Heart right ventricle (tissue), 16 donors: ENCODE data around the gene BATF3. TPM values are rescaled to one million over a fixed set of nuclear protein-coding genes. Genes with fewer than 3 reads are reported as not detected.

Experiments
- ATAC-seq, 8 donors: fragments of 200-7000 bp; cut with Tn5 transposase; one replicate each; pipeline ENCODE4 v1.9.1; 2020; ENCODE audit warnings: mild to moderate bottlenecking in 8 of 8, moderate library complexity in 8 of 8, moderate number of reproducible peaks in 1 of 8
- DNase-seq, 2 donors: peaks; one replicate each; pipeline ENCODE4 v3.0.0-alpha.2; 2020
- H3K27ac ChIP-seq, 10 donors: fragments of 200-600 bp; sonication (generic) in 2 of 10; one replicate each; pipeline versions ENCODE4 v1.5.0 to v1.8.0; 2020 to 2022; ENCODE audit warnings: mild to moderate bottlenecking in 3 of 10
- H3K27me3 ChIP-seq, 7 donors: fragments of 200-600 bp; one replicate each; pipeline ENCODE4 v1.8.0; 2021 to 2022; ENCODE audit warnings: mild to moderate bottlenecking in 2 of 7
- H3K36me3 ChIP-seq, 9 donors: fragments of 200-600 bp; sonication (generic) in 1 of 9; one replicate each; pipeline versions ENCODE4 v1.5.0 to v1.8.0; 2020 to 2022; ENCODE audit warnings: mild to moderate bottlenecking in 2 of 9
- H3K4me1 ChIP-seq, 9 donors: fragments of 200-600 bp; sonication (generic) in 1 of 9; one replicate each; pipeline versions ENCODE4 v1.5.0 to v1.8.0; 2020 to 2022; ENCODE audit warnings: mild to moderate bottlenecking in 4 of 9
- H3K4me3 ChIP-seq, 10 donors: fragments of 200-600 bp; sonication (generic) in 2 of 10; one replicate each; pipeline versions ENCODE4 v1.5.0 to v1.8.0; 2020 to 2022; ENCODE audit warnings: mild to moderate bottlenecking in 7 of 10, moderate library complexity in 2 of 10
- H3K9me3 ChIP-seq, 11 donors: fragments of 200-600 bp in 10 of 11; sonication (generic) in 2 of 11; one replicate each; pipeline versions ENCODE4 v1.5.0 to v1.8.0; 2013 to 2022; ENCODE audit warnings: mild to moderate bottlenecking in 2 of 11, control low read depth in 1 of 11, moderate library complexity in 1 of 11
- CTCF ChIP-seq, 9 donors: fragments of 200-600 bp; sonication (generic) in 2 of 9; IDR thresholded peaks; one replicate each; pipeline versions ENCODE4 v1.5.0 to v1.8.0; 2021 to 2022; ENCODE audit warnings: antibody characterized with exemption in 9 of 9, mild to moderate bottlenecking in 5 of 9, moderate library complexity in 1 of 9
- WGBS, 2 donors: extraction: QIAGEN DNeasy Blood & Tissue Kit; methylation state at CpG; one replicate each; pipeline ENCODE4 v1.1.7; 2013; ENCODE audit warnings: inconsistent platforms in 1 of 2; 5-methylcytosine and 5-hydroxymethylcytosine counted together
- intact Hi-C, 10 donors: fragments of 100-400 bp; cut with DNase I; formaldehyde crosslinking; loops; one replicate each; pipeline versions ENCODE4 v1.11.1 to v1.14.2; 2022
- polyA plus RNA-seq, 2 donors: library from polyadenylated mRNA; stranded (reverse); fragments of 200-250 nt; gene quantifications; one replicate each; pipeline ENCODE4 v1.2.3, GENCODE V29; 2013
- total RNA-seq, 10 donors: library from RNA; stranded (reverse); fragmentation: NEBNext Ultra II Directional in 3 of 10; extraction: Animal tissue kit (Norgen Biotek cat#: 25700) in 3 of 10; gene quantifications; one replicate each; pipeline versions ENCODE4 v1.2.1 to v1.2.4, GENCODE V29; 2021 to 2023
- donor health status: Arrhythmogenic right ventricular cardiomyopathy.
- donor health status: ischemic (EF 13 %, LVEDD 7.1; RV severe dilation, severe dysfunction).
- donor health status: healthy with polysubstance abuse.
- donor health status: DM: no; HTN: yes; CAD: no.
- donor health status: DM: no; HTN: no; CAD: no.
- donor health status: ischemic (EF 25% LVEDD 6.9; RV normal size, moderate dysfunction).
- donor health status: ischemic (EF 25% LVEDD 5.7; RV mildly dilated, moderate dysfunction).
- donor health status: healthy.
- donor health status: DM: yes; HTN: yes; CAD: no.
- donor health status: Ischemic cardiomyopathy.
- donor health status: ischemic (EF 35%, LVEDD 5.7; RV mildly dilated, moderate dysfunction).
- donor health status: nonischemic (EF 11% LVEDD 7.7; RV severe dilation, severe dysfunction).
- donor health status: DM: yes; HTN: yes; CAD: no.
- donor health status: PGD.
- donor health status: ischemic (EF 29% LVEDD 5.4; RV normal size, mild dysfunction).
- donor health status: nonischemic (EF 23%, LVEDD 6.1; RV moderate dilation, normal function).

BATF3 gene
- total and polyA plus RNA-seq, 12 donors: 0.28 to 7.0 (median 1.1) TPM

- peaks cover 0 to 23% (median 8%) of the 10 kb centered on the region in 9 donors for H3K4me1 ChIP-seq
- no peak for DNase-seq
- no peak overlapping the region for H3K27ac ChIP-seq
- TF ChIP-seq CTCF (IDR thresholded peaks at IDR 0.05): no peak
- ATAC-seq: peak in 1 of 8 donors; percentile 12
- H3K36me3 ChIP-seq: no peaks in the 10 kb centered on the region
- intact Hi-C loops: loop anchor here in 1 of 10 donors (5.0 kb wide), 1 partner anchor 421 kb away; no protein-coding TSS in a partner anchor
- WGBS, 2 donors: 89 to 92% methylated on average over 19 of the region's 19 CpGs
- H3K4me3 ChIP-seq: no peak overlapping the region
- no peaks in the 10 kb centered on the region for H3K9me3 ChIP-seq
- no peaks in the 10 kb centered on the region for H3K27me3 ChIP-seq
Measured at GRCh38 chr1:212646588-212646987, 53.1 kb downstream of the BATF3 start.

GRCh38 chr1:212645546-212646543, 53.8 kb downstream of the BATF3 start:
- no peak for DNase-seq
- H3K4me1 ChIP-seq: peaks cover 0 to 18% (median 8%) of the 10 kb centered on the region in 9 donors
- 85 to 88% methylated on average over 13 of the region's 13 CpGs for WGBS, 2 donors
- no peaks in the 10 kb centered on the region for H3K27me3 ChIP-seq
- ATAC-seq: no peak
- no peak overlapping the region for H3K4me3 ChIP-seq
- H3K36me3 ChIP-seq: no peaks in the 10 kb centered on the region
- H3K9me3 ChIP-seq: peaks cover 0 to 3% (median 0%) of the 10 kb centered on the region in 11 donors
- no peak overlapping the region for H3K27ac ChIP-seq
- TF ChIP-seq CTCF (IDR thresholded peaks at IDR 0.05): no peak
- intact Hi-C loops: loop anchor here in 1 of 10 donors (5.0 kb wide), 1 partner anchor 421 kb away; no protein-coding TSS in a partner anchor

- no peaks in the 10 kb centered on the region for H3K27me3 ChIP-seq
- no peaks in the 10 kb centered on the region for H3K36me3 ChIP-seq
- peaks cover 0 to 9% (median 0%) of the 10 kb centered on the region in 11 donors for H3K9me3 ChIP-seq
- no peak for DNase-seq
- no peak overlapping the region for H3K27ac ChIP-seq
- peaks cover 0 to 18% (median 8%) of the 10 kb centered on the region in 9 donors for H3K4me1 ChIP-seq
- WGBS, 2 donors: 92% methylated on average over 6 of the region's 6 CpGs
- no peak for TF ChIP-seq CTCF (IDR thresholded peaks at IDR 0.05)
- H3K4me3 ChIP-seq: no peak overlapping the region
- peak in 1 of 8 donors; percentile 11 for ATAC-seq
- intact Hi-C loops: loop anchor here in 1 of 10 donors (5.0 kb wide), 1 partner anchor 422 kb away; no protein-coding TSS in a partner anchor
Measured at GRCh38 chr1:212644866-212645545, 54.6 kb downstream of the BATF3 start.

GRCh38 chr1:212643877-212644276, 55.8 kb downstream of the BATF3 start:
- Histone ChIP-seq H3K27ac (peak overlapping the region in 2 of 10 donors; percentile 24 to 31), H3K36me3 (no peaks in the 10 kb centered on the region), H3K9me3 (peaks cover 0 to 11% (median 0%) of the 10 kb centered on the region in 11 donors), H3K4me1 (peaks cover 0 to 27% (median 13%) of the 10 kb centered on the region in 9 donors), H3K4me3 (no peak overlapping the region), H3K27me3 (no peaks in the 10 kb centered on the region)
- DNase-seq: no peak
- 93 to 97% methylated on average over 2 of the region's 2 CpGs for WGBS, 2 donors
- intact Hi-C loops: no loop called here
- ATAC-seq: peak in 1 of 8 donors; percentile 12
- TF ChIP-seq CTCF (IDR thresholded peaks at IDR 0.05): no peak
